Measurements from ENCODE around the gene SMARCAD1.

SMARCAD1 gene

GRCh38 chr4:94237271-94237670 lies 29.6 kb downstream of the SMARCAD1 start:
- in situ Hi-C loops (cut with MboI; ENCODE audit: low sequenced_read_pairs, unreplicated experiment): no loop called here
- no peak for DNase-seq (ENCODE audit: low spot score)
- TF ChIP-seq, protein P1, sequence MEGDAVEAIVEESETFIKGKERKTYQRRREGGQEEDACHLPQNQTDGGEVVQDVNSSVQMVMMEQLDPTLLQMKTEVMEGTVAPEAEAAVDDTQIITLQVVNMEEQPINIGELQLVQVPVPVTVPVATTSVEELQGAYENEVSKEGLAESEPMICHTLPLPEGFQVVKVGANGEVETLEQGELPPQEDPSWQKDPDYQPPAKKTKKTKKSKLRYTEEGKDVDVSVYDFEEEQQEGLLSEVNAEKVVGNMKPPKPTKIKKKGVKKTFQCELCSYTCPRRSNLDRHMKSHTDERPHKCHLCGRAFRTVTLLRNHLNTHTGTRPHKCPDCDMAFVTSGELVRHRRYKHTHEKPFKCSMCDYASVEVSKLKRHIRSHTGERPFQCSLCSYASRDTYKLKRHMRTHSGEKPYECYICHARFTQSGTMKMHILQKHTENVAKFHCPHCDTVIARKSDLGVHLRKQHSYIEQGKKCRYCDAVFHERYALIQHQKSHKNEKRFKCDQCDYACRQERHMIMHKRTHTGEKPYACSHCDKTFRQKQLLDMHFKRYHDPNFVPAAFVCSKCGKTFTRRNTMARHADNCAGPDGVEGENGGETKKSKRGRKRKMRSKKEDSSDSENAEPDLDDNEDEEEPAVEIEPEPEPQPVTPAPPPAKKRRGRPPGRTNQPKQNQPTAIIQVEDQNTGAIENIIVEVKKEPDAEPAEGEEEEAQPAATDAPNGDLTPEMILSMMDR (IDR thresholded peaks at IDR 0.05; ENCODE audit: borderline replicate concordance, control extremely low read depth, extremely low read depth, insufficient read depth, missing control alignments): no peak

GRCh38 chr4:94238160-94238559 lies 30.5 kb downstream of the SMARCAD1 start:
- in situ Hi-C loops (cut with MboI; ENCODE audit: low sequenced_read_pairs, unreplicated experiment): no loop called here
- DNase-seq (ENCODE audit: low spot score): no peak
- TF ChIP-seq, protein P1 (IDR thresholded peaks at IDR 0.05; ENCODE audit: borderline replicate concordance, control extremely low read depth, extremely low read depth, insufficient read depth, missing control alignments): no peak

DNA sequence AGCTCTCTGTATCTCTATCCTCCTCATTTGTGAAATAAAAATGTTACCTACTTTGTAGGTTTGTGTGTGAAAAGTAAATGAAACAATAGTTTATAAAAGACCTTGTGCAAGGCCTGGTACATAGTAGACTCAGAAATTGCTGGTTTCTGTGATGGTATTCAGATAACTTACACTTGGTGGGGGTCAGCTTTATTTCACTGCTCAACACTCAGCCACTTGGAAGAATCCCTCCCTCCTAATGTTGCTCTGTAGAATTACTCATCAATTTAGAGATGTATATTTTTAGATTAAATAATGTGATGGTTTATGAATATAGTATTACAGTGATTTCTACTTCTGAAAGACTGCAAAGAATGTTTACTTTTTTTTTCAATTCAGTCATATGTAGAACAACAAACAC lies 32.7 kb downstream of the SMARCAD1 start:
- no peak for DNase-seq (ENCODE audit: low spot score)
- TF ChIP-seq, protein P1 (IDR thresholded peaks at IDR 0.05; ENCODE audit: borderline replicate concordance, control extremely low read depth, extremely low read depth, insufficient read depth, missing control alignments): no peak
- in situ Hi-C loops (cut with MboI; ENCODE audit: low sequenced_read_pairs, unreplicated experiment): no loop called here

GRCh38 chr4:94244087-94244828 lies 36.6 kb downstream of the SMARCAD1 start:
- TF ChIP-seq, protein P1 (IDR thresholded peaks at IDR 0.05; ENCODE audit: borderline replicate concordance, control extremely low read depth, extremely low read depth, insufficient read depth, missing control alignments): no peak
- DNase-seq (ENCODE audit: low spot score): no peak
- in situ Hi-C loops (cut with MboI; ENCODE audit: low sequenced_read_pairs, unreplicated experiment): no loop called here

- in situ Hi-C loops (cut with MboI; ENCODE audit: low sequenced_read_pairs, unreplicated experiment): no loop called here
- no peak for DNase-seq (ENCODE audit: low spot score)
- TF ChIP-seq, protein P1 (IDR thresholded peaks at IDR 0.05; ENCODE audit: borderline replicate concordance, control extremely low read depth, extremely low read depth, insufficient read depth, missing control alignments): no peak
Observed at GRCh38 chr4:94244829-94245185, 37.1 kb downstream of the SMARCAD1 start.

DNA sequence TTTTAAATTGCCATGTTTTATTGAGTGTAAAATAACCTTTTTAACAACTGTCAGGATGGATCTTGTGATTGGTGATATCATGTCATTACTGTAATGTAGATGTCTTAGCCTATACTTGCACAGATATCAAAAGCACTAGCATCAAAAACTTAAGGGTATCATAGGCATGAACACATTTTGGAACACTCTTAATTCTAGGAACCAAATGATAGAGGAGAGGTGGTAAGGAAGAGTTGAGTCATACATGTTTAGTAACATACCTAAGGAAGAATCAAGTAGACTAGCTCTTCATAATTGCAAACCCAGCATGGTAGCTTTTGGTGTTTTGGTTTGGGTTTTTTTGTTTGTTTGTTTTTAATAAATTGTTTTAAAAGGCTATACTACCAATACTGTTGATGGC lies 43.4 kb downstream of the SMARCAD1 start:
- no peak for DNase-seq (ENCODE audit: low spot score)
- TF ChIP-seq, protein P1 (IDR thresholded peaks at IDR 0.05; ENCODE audit: borderline replicate concordance, control extremely low read depth, extremely low read depth, insufficient read depth, missing control alignments): no peak
- in situ Hi-C loops (cut with MboI; ENCODE audit: low sequenced_read_pairs, unreplicated experiment): no loop called here
